Uterus (tissue), 2 donors: Measurements from ENCODE around the gene CTSF.

Source experiments
- POLR2A ChIP-seq, 2 donors: fragments of 450-650 bp; IDR thresholded peaks; one replicate each; pipeline ENCODE4 v1.6.1; 2016; ENCODE audit warnings: antibody characterized with exemption in 2 of 2, mild to moderate bottlenecking in 1 of 2, moderate library complexity in 1 of 2
- TF ChIP-seq, protein P1 (sequence below), 4 experiments: fragments of 200-600 bp in 2 of 4; fragments of 450-650 bp in 2 of 4; sonication (generic) in 2 of 4; IDR thresholded peaks; one replicate each; pipeline ENCODE4 v1.5.1; 2016 to 2019; ENCODE audit warnings: antibody characterized with exemption in 4 of 4, mild to moderate bottlenecking in 2 of 4, moderate library complexity in 1 of 4

DNA sequence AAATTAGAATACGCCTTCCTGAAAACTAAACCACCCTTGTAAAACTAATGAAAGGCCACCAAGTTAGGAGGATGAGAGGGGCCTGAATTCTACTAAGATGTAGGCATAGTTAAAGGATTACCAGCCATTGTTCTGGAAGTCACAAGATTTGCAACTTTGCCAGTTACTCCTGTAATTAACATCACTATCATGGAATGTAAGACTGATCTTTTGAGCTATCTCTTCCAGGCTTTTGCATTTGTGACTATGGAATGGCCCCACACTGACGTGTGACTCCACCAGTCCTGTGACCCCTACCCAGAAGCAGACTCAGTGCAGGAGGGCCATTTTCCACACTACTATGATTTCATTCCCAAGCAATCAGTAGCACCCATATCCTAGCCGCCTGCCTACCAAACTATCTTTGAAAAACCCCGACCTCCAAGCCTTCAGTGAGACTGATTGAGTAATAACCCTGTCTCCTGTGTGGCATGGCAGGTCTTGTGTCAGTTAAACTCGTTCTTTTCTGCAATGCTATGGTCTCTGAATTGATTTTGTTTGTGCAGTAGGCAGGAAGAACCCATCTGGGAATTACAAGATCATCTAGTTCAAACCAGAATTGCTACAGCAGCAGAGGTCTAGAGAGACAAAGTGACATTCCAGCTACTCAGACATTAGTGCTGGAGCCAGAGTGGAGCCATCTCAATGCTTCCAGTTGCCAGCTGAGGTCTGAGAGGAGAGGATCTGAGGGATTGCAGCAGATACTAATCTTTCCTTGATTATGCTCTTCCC is 1.9 kb upstream of the CTSF start:
- TF ChIP-seq, protein P1, sequence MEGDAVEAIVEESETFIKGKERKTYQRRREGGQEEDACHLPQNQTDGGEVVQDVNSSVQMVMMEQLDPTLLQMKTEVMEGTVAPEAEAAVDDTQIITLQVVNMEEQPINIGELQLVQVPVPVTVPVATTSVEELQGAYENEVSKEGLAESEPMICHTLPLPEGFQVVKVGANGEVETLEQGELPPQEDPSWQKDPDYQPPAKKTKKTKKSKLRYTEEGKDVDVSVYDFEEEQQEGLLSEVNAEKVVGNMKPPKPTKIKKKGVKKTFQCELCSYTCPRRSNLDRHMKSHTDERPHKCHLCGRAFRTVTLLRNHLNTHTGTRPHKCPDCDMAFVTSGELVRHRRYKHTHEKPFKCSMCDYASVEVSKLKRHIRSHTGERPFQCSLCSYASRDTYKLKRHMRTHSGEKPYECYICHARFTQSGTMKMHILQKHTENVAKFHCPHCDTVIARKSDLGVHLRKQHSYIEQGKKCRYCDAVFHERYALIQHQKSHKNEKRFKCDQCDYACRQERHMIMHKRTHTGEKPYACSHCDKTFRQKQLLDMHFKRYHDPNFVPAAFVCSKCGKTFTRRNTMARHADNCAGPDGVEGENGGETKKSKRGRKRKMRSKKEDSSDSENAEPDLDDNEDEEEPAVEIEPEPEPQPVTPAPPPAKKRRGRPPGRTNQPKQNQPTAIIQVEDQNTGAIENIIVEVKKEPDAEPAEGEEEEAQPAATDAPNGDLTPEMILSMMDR (IDR thresholded peaks at IDR 0.05) = no peak
- no peak for TF ChIP-seq POLR2A (IDR thresholded peaks at IDR 0.05)
